ELF-1 (cell line): ENCODE measurements around the gene GPAT3.

ENCODE experiments used
- DNase-seq: peaks from one replicate; pipeline ENCODE4 v3.0.0-alpha.2; 2016; ENCODE audit warnings: low read depth, low spot score

GPAT3 gene

GRCh38 chr4:83644677-83645659 lies 109.1 kb downstream of the GPAT3 start:
- no peak for DNase-seq

GRCh38 chr4:83646538-83647239 lies 110.8 kb downstream of the GPAT3 start:
- DNase-seq: no peak

GRCh38 chr4:83651846-83652245 lies 115.9 kb downstream of the GPAT3 start:
- no peak for DNase-seq
